UCSD-AML1 (cell line): ENCODE measurements around the gene SUN3.

Experiments used
- DNase-seq: peaks from one replicate; lab custom pipeline; 2025; ENCODE audit not compliant: unreplicated experiment; lab: John Stamatoyannopoulos, UW

Gene SUN3

DNA sequence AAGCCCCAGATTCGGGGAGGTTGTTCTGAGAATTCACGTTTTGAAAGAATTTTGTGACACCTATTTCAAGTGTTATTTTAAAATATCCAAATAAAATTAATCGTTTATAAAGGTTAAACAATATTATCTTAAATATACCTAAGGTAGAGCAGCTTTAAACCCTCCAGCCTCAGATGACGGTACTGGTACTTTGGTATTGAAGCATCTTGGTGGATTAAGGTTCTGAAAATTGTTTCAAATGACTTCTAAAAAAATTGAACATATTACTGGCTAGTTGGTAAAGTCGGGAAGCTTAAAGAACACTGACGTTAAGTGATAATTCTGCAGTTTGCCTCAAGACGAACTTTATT is 49.1 kb downstream of the SUN3 start:
- no peak for DNase-seq

- peak; percentile 84 for DNase-seq
These were observed 49.6 kb downstream of the SUN3 start, which contains the start of gene HUS1 for GRCh38 chr7:47979145-47979831. TSS of gene HUS1 (minus strand) at chr7:47979615. CDS start at chr7:47979519, 96 bp downstream.

- no peak for DNase-seq
These were observed 50.1 kb downstream of the SUN3 start for GRCh38 chr7:47978790-47979144.

GRCh38 chr7:47973739-47974138 is 55.2 kb downstream of the SUN3 start:
- no peak for DNase-seq

GRCh38 chr7:47970761-47971160 is 58.1 kb downstream of the SUN3 start:
- DNase-seq: no peak

DNA sequence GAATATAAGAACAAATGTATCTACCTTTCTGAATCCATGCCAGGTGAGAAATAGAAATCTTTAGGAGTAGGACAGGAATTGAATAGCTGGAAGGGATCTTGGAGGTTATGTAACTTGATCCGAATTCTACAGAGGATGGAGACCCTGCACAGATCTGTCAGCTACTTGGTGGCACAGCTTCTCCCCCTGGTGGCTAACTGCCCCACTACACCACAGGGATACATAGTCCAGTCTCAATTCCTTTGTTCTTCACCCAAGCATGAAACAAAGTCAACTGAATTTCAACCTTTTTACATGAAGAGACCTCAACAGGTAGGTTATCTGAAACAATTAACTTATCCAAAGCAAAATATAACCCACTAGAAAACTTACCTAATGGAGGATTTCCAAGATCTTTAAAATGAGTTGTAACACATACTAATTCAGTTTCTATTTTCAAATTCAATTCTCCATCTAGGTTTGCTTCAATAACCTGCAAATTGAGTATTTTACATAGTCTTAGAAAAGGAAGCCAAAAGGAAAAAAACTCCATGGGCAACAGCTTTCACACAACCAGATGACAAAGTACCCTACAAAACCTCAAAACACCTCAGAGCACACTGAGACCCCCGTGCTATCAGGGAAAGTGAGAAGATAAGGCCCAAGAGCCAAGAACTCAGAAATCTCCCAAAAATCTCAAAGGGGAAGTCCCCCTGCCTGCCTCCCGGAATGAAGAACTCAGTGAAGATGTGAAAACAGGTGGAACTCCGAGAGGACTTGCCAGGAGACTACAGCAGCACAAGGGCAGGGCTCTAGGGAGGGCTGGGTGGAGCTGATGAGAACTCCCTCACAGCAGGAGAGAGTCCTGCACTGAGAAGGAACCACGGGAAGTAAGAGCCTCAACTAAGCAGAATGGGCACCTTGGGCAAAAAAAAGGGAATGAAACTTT is 59.8 kb downstream of the SUN3 start:
- DNase-seq: peak; percentile 22

DNA sequence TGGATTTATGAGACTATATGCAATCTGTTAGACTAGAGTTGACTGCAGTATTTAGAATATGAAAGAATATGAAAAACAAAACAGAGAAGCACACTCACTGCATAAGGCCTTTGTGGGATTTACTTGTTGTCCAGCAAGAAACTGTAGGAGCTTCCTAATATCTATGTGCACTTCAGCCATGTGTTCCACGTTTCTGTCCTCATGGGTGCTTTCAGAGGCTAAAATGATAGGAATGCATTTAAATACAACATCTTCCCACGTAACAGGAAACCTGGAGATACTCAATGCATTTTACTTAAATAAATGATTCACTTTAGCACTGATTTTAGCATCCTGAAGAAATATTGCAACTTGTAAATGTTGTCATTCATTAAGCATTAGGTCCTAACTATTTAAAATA is 61.2 kb downstream of the SUN3 start:
- DNase-seq: no peak

GRCh38 chr7:47967123-47967522 is 61.8 kb downstream of the SUN3 start:
- no peak for DNase-seq

DNA sequence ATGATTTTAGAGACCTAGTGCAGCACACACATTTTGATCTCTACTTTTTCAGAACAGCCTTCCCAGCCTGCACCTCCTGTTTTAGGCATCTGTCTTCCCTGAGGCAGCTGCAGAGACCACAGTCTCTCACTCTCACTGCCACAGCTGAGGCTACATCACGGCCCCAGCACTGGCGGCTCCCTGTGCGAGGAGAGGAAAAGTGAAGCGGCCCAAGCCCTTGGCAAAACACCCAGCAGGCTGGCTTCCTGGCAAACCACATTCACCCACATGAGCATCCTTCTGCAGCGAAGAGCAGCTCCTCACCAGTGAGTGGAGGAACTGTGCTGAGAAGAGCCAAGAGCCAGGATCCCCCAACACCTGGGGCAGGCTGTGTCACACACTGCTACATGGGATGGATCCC is 63.5 kb downstream of the SUN3 start:
- DNase-seq: no peak

DNA sequence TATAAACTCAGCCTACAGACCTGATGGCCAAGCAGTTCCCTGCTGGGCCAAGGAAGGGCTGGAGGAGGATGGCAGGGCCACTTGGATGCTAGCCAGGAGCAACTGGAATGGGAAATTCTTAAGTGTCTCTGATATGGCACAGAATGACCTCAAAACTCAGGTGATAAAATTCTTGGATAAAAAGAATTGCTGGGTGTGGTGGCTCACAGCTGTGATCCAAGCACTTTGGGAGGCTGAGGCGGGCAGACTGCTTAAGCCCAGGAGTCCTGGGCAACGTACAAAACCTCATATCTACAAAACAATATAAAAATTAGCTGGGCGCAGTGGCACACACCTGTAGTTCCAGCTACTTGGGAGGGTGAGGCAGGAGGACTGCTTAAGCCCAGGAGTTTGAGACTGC is 66.6 kb downstream of the SUN3 start:
- DNase-seq: no peak

DNA sequence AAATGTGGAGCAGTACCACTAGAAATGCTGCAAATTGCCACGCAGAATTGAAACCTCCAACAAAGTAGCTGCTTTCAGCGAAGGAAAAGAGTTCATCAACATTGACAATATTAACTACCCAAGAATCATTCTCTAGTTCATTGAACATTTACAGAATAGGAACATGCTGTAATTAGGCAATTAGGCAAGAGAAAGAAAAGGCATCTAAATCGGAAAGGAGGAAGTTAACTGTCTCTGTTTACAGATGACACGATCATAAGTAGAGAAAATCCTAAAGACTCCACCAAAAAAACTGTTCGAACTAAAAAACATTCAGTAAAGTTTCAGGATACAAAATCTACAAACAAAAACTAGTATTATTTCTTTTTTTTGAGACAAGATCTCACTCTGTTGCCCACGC is 71.8 kb downstream of the SUN3 start:
- no peak for DNase-seq

DNA sequence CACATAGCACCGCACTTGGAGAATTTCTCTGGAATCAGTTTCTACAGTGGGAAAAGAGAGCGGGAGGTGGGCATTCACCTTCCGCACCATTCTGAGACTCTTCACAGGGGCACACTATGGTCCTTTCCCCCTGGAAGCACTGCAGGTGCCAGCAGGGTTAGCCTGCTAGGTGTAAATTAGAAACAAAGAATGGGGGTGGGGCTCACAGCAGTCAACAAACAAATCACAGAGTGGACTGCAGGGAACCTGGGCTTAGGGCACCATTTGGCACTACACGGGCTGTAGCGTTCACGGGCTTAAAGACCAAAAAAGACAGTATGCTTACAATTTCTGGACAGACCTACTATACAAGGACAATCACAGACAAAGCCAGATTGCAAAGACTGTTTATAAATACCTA is 72.7 kb downstream of the SUN3 start:
- no peak for DNase-seq

GRCh38 chr7:47954231-47954911 is 74.5 kb downstream of the SUN3 start:
- no peak for DNase-seq

- no peak for DNase-seq
These were observed 75.1 kb downstream of the SUN3 start for GRCh38 chr7:47953822-47954221.

DNA sequence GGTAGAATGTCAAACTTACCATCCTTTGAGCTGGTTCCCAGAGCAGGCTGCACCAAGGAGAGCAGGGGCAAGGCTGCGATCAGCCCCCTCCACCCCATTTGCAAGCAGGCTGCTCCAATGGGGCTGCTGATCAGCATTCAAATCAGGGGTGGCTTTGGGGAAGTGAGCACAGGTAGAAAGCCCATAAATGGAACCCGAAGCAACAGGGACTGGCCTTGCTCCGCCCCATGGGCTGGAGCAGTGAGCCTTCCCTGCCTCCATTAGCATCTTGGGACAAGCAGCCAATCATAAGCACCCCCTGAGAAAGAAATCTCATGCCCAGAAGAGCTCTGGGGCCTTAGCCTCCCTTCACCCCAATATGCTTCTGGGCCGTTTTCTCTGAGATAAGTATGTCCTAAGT is 76.7 kb downstream of the SUN3 start:
- no peak for DNase-seq

DNA sequence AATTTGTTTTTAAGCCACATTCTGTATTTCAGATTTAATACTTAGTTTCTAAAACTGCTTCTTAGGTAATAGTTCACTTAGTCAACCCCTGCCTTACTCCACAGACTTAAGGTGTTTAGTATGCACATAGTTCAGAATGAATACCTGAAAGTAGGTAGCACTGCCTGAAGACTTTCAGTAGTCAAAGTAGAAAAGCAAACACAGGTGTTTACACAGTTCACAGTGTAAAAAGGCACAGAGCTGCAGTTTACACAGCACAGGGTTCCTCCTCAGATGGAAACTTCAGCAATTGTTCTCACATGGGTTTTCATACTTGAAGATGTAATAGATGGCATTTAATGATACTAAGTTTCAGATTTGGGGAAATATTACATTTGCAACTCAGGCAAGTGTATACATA is 77.5 kb downstream of the SUN3 start:
- DNase-seq: no peak

DNA sequence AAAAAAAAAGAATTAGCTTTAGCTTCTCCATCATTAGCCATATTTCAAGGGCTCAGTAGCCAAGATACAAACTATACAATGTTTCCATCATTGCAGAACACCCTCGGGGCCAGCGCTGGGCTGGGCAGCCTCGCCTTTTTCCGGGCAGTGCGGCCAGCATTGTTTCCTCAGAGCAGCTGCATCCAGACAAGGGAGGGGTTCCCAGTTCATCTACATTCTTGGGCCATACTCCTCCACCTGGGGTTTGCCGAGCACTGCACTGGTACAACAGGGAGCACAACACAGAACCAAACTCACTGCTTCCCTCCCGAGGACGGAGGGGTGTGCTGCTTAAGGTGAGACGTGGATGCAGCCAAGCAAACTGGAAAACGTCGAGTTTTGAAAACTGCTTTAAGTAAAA is 78.2 kb downstream of the SUN3 start:
- DNase-seq: no peak

- DNase-seq: no peak
These were observed 79.2 kb downstream of the SUN3 start for GRCh38 chr7:47949703-47950102.

DNA sequence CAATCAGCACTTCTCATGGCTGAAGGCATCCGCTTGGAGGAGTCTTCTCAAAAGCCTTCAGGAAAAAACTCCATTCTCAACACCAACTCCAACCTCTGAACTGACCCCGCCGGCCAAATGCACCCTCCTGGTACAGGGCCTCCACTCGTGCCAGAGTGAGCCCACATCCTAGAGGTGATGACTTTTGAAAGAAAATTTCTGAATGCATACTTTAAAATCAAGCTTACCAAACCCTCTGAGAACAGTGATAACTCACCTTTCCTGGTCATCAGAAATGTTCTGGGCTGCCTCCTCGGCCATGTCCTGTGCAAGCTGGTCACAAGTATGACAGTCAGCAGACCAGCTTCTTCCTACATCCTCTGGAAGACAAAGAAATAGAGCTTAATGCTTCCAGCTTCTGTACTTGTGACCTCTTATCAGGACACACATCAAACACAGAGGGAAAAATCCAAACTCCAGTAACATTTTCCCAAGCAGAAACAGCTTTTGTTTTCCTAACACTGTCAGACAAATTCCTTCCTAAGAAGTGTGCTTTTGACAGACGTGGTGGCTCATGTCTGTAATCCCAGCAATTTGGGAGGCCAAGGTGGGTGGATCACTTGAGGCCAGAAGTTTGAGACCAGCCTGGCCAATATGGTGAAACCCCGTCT is 80.6 kb downstream of the SUN3 start, which contains the start of gene PKD1L1:
Gene PKD1L1, minus strand, starts transcription at position 326 of the 650 bp plus-strand sequence. Its CDS starts 26 bp downstream, at position 300.
- DNase-seq: no peak

DNA sequence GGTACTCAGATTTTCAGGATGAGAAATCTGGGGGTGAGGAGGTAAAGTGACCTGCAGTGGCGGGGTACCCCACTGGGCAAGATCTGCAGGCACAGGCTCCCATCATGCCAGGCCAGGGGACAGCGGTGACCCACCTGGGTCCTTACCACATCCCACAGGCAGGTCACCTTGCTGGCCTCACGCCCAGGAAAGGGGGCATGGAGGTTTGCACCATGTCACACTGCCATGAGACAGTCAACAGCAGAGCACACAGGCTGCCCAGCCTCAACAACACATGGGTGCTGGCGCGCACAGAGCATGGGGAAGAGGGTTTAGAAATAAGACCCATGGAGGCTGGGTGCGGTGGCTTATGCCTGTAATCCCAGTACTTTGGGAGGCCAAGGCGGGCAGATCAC is 81.6 kb downstream of the SUN3 start:
- DNase-seq: no peak
